ENCODE results near the gene SLC4A2.

DNA sequence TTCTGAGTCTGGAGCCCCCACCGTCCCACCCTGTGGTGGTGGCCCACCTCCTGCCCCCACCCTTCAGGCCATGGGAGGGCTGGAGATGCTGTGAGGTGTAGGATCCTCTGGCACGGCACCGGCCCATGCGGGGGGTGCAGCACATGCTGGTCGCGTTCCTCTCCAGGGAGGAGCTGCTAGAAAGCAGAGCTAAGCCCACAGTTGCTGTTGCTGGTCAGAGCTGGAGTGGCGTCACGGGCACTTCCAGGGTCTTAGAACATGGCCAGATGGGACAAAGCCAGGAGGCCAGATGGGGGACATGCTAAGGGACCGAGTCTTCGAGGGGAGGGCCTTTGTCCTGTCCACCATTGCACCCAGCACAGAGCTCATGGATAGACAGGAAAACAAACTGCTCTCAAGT lies 48.5 kb downstream of the SLC4A2 start:
- TF ChIP-seq, protein P1, sequence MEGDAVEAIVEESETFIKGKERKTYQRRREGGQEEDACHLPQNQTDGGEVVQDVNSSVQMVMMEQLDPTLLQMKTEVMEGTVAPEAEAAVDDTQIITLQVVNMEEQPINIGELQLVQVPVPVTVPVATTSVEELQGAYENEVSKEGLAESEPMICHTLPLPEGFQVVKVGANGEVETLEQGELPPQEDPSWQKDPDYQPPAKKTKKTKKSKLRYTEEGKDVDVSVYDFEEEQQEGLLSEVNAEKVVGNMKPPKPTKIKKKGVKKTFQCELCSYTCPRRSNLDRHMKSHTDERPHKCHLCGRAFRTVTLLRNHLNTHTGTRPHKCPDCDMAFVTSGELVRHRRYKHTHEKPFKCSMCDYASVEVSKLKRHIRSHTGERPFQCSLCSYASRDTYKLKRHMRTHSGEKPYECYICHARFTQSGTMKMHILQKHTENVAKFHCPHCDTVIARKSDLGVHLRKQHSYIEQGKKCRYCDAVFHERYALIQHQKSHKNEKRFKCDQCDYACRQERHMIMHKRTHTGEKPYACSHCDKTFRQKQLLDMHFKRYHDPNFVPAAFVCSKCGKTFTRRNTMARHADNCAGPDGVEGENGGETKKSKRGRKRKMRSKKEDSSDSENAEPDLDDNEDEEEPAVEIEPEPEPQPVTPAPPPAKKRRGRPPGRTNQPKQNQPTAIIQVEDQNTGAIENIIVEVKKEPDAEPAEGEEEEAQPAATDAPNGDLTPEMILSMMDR (IDR thresholded peaks at IDR 0.05) = no peak
- TF ChIP-seq EP300 (IDR thresholded peaks at IDR 0.05) (no peak), POLR2AphosphoS5 (IDR thresholded peaks at IDR 0.05) (no peak)
